H1 (cell line): ENCODE results near the gene DNAJB11. TPM values are rescaled to one million over a fixed set of nuclear protein-coding genes. Genes with fewer than 3 reads are reported as not detected.

Experiments
- CTCF ChIA-PET: fragments of 300-600 bp; sonication (Branson Sonifier 250); formaldehyde crosslinking; loops from one replicate; lab custom pipeline; 2021; ENCODE audit not compliant: partially characterized antibody; lab: Charles Lee
- POLR2A ChIA-PET: fragments of 300-600 bp; sonication (Branson Sonifier 250); formaldehyde crosslinking; loops from one replicate; lab custom pipeline; 2021; ENCODE audit warnings: inconsistent platforms; ENCODE audit not compliant: partially characterized antibody; lab: Charles Lee
- DNase-seq, 2 experiments: peaks; one replicate each; pipeline versions ENCODE4 v3.0.0 to v3.0.0-alpha.2; 2010 to 2022; ENCODE audit warnings: low spot score in 2 of 2, low read depth in 1 of 2, mixed read lengths in 1 of 2
- FAIRE-seq: peaks from 2 replicates; lab custom pipeline; 2011; peaks lifted over from hg19 to GRCh38; lab: Jason Lieb, UNC
- H2AFZ ChIP-seq: 2 replicates; pipeline ENCODE4 v1.8.1; 2012; ENCODE audit warnings: low read length, inconsistent platforms
- H2AK5ac ChIP-seq: 2 replicates; pipeline ENCODE4 v1.6.1; 2013; ENCODE audit warnings: low read depth, low read length
- H2BK120ac ChIP-seq: replicated peaks from 2 replicates; pipeline ENCODE3; 2013; ENCODE audit warnings: low read depth, low read length, inconsistent platforms
- H2BK12ac ChIP-seq: 2 replicates; pipeline ENCODE4 v1.6.1; 2013; ENCODE audit warnings: low read depth, low read length
- H2BK15ac ChIP-seq: 2 replicates; pipeline ENCODE4 v1.6.1; 2013; ENCODE audit warnings: low read length
- H2BK20ac ChIP-seq: 2 replicates; pipeline ENCODE4 v1.6.1; 2013; ENCODE audit warnings: low read length
- H2BK5ac ChIP-seq: 2 replicates; pipeline ENCODE4 v1.6.1; 2013; ENCODE audit warnings: low read depth, low read length
- H3K14ac ChIP-seq: 2 replicates; pipeline ENCODE4 v1.6.1; 2013; ENCODE audit warnings: inconsistent platforms; ENCODE audit not compliant: insufficient read length
- H3K18ac ChIP-seq: 2 replicates; pipeline ENCODE4 v1.6.1; 2013; ENCODE audit warnings: low read length; ENCODE audit errors: extremely low read depth
- H3K23ac ChIP-seq: 2 replicates; pipeline ENCODE4 v1.6.1; 2013; ENCODE audit warnings: inconsistent platforms; ENCODE audit not compliant: insufficient read length
- H3K23me2 ChIP-seq: 2 replicates; pipeline ENCODE4 v1.6.1; 2013; ENCODE audit warnings: low read depth, low read length
- H3K27ac ChIP-seq: 2 replicates; pipeline ENCODE4 v1.6.1; 2011; ENCODE audit warnings: low read depth, low read length, inconsistent platforms
- H3K27me3 ChIP-seq, 4 experiments: replicated peaks in 1 of 4; 1 replicate in 1 of 4; 2 replicates in 3 of 4; pipeline versions ENCODE4 v1.6.1 to v1.8.1; 2011 to 2013; ENCODE audit warnings: low read length in 3 of 4, mild to moderate bottlenecking in 3 of 4, inconsistent platforms in 2 of 4, mixed read lengths in 2 of 4, moderate library complexity in 1 of 4; ENCODE audit not compliant: control insufficient read depth in 3 of 4, insufficient read depth in 3 of 4; ENCODE audit errors: extremely low read depth in 1 of 4
- H3K36me3 ChIP-seq, 4 experiments: 2 replicates each; pipeline versions ENCODE4 v1.6.1 to v1.8.1; 2011 to 2013; ENCODE audit warnings: mild to moderate bottlenecking in 4 of 4, low read length in 3 of 4, moderate library complexity in 2 of 4, control low read depth in 1 of 4, inconsistent platforms in 1 of 4; ENCODE audit not compliant: insufficient read depth in 4 of 4, control insufficient read depth in 2 of 4
- H3K4ac ChIP-seq: replicated peaks from 2 replicates; pipeline ENCODE3; 2013; ENCODE audit warnings: low read length, low read depth, mixed read lengths, inconsistent platforms; ENCODE audit not compliant: insufficient read length
- H3K4me1 ChIP-seq, 4 experiments: replicated peaks in 1 of 4; 1 replicate in 1 of 4; 2 replicates in 3 of 4; pipeline versions ENCODE4 v1.6.1 to v1.8.1; 2011 to 2013; ENCODE audit warnings: low read length in 3 of 4, inconsistent platforms in 2 of 4, mixed read lengths in 1 of 4; ENCODE audit not compliant: insufficient read depth in 4 of 4, control insufficient read depth in 3 of 4
- H3K4me2 ChIP-seq, 2 experiments: 2 replicates each; pipeline versions ENCODE4 v1.6.1 to v1.8.1; 2011 to 2013; ENCODE audit warnings: low read depth in 2 of 2, low read length in 2 of 2, control low read depth in 1 of 2, inconsistent platforms in 1 of 2, mild to moderate bottlenecking in 1 of 2; ENCODE audit not compliant: insufficient read depth in 1 of 2
- H3K4me3 ChIP-seq, 4 experiments: fragments of 200-600, 300-600 bp in 1 of 4; sonication (generic), shearing (Covaris generic), sonication (Bioruptor Twin) in 1 of 4; 2 replicates each; pipeline versions ENCODE4 v1.5.1 to v1.8.1; 2011 to 2016; ENCODE audit warnings: low read length in 4 of 4, low read depth in 3 of 4, control low read depth in 2 of 4, inconsistent platforms in 2 of 4, mild to moderate bottlenecking in 2 of 4, mixed read lengths in 1 of 4, moderate library complexity in 1 of 4; ENCODE audit not compliant: insufficient read depth in 2 of 4; ENCODE audit errors: extremely low read depth in 1 of 4
- H3K56ac ChIP-seq: replicated peaks from 2 replicates; pipeline ENCODE3; 2013; ENCODE audit warnings: low read depth, mild to moderate bottlenecking, mixed read lengths, low read length, inconsistent platforms; ENCODE audit not compliant: insufficient read length
- H3K79me1 ChIP-seq: 2 replicates; pipeline ENCODE4 v1.6.1; 2013; ENCODE audit warnings: low read depth, low read length, control low read depth
- H3K79me2 ChIP-seq, 2 experiments: 2 replicates each; pipeline versions ENCODE4 v1.6.1 to v1.8.1; 2012 to 2013; ENCODE audit warnings: low read length in 2 of 2, mild to moderate bottlenecking in 2 of 2, inconsistent platforms in 1 of 2; ENCODE audit not compliant: insufficient read depth in 2 of 2, control insufficient read depth in 1 of 2
- H3K9ac ChIP-seq, 4 experiments: replicated peaks in 1 of 4; 1 replicate in 1 of 4; 2 replicates in 3 of 4; pipeline versions ENCODE4 v1.6.1 to v1.8.1; 2011 to 2013; ENCODE audit warnings: low read depth in 3 of 4, low read length in 3 of 4, control low read depth in 2 of 4, mild to moderate bottlenecking in 2 of 4, moderate library complexity in 2 of 4, inconsistent platforms in 1 of 4; ENCODE audit errors: extremely low read depth in 1 of 4
- H3K9me3 ChIP-seq, 2 experiments: 2 replicates each; pipeline versions ENCODE4 v1.6.1 to v1.8.1; 2012 to 2013; ENCODE audit warnings: mild to moderate bottlenecking in 2 of 2, moderate library complexity in 2 of 2, control low read depth in 1 of 2, inconsistent platforms in 1 of 2, low read depth in 1 of 2, low read length in 1 of 2, mixed read lengths in 1 of 2; ENCODE audit not compliant: insufficient read depth in 2 of 2
- H4K20me1 ChIP-seq, 2 experiments: replicated peaks in 1 of 2; 2 replicates each; pipeline versions ENCODE3 to v1.8.1; 2011 to 2013; ENCODE audit warnings: inconsistent platforms in 2 of 2, low read length in 2 of 2, mild to moderate bottlenecking in 1 of 2; ENCODE audit not compliant: insufficient read depth in 2 of 2, control insufficient read depth in 1 of 2
- H4K5ac ChIP-seq: 2 replicates; pipeline ENCODE4 v1.6.1; 2013; ENCODE audit warnings: low read length, low read depth, mixed read lengths, inconsistent platforms; ENCODE audit not compliant: insufficient read length
- H4K8ac ChIP-seq: 2 replicates; pipeline ENCODE4 v1.8.0; 2013; ENCODE audit warnings: mild to moderate bottlenecking, moderate library complexity, low read length, inconsistent platforms; ENCODE audit not compliant: insufficient read depth; ENCODE audit errors: extremely low read depth
- H4K91ac ChIP-seq: replicated peaks from 2 replicates; pipeline ENCODE3; 2013; ENCODE audit warnings: low read length, mixed read lengths, inconsistent platforms; ENCODE audit not compliant: insufficient read length
- CBX8 ChIP-seq: fragments of 300-800, 300-1000 bp; sonication (generic); IDR thresholded peaks from 2 replicates; pipeline ENCODE4 v1.7.1; 2016; ENCODE audit warnings: low read depth, low read length, borderline replicate concordance
- CHD1 ChIP-seq: IDR thresholded peaks from 2 replicates; pipeline ENCODE4 v1.6.1; 2012; ENCODE audit warnings: low read depth, low read length, improper control_type of control experiment
- CTBP2 ChIP-seq: IDR thresholded peaks from 2 replicates; pipeline ENCODE4 v1.7.0; 2011; ENCODE audit warnings: borderline replicate concordance, mild to moderate bottlenecking, moderate library complexity, mixed read lengths, low read length; ENCODE audit not compliant: insufficient read depth, insufficient read length
- EZH2 ChIP-seq: fragments of 200-600 bp; sonication (generic); IDR thresholded peaks from 2 replicates; pipeline ENCODE4 v1.7.1; 2012; ENCODE audit warnings: low read depth, mild to moderate bottlenecking, moderate library complexity, low read length, inconsistent platforms; ENCODE audit not compliant: severe bottlenecking
- FOSL1 ChIP-seq: IDR thresholded peaks from 2 replicates; pipeline ENCODE4 v1.6.1; 2011; ENCODE audit warnings: mild to moderate bottlenecking, low read depth, low read length, moderate library complexity; ENCODE audit not compliant: insufficient read depth
- KDM4A ChIP-seq: IDR thresholded peaks from one replicate; pipeline ENCODE4 v1.7.1; 2012; ENCODE audit warnings: low read depth, mild to moderate bottlenecking, moderate library complexity, low read length, inconsistent platforms; ENCODE audit not compliant: severe bottlenecking
- RFX5 ChIP-seq: IDR thresholded peaks from 2 replicates; pipeline ENCODE4 v1.6.1; 2011; ENCODE audit warnings: low read depth, low read length, improper control_type of control experiment, borderline replicate concordance
- SIX5 ChIP-seq: IDR thresholded peaks from 2 replicates; pipeline ENCODE4 v1.6.1; 2011; ENCODE audit warnings: mild to moderate bottlenecking, low read depth, low read length
- SP2 ChIP-seq: IDR thresholded peaks from 2 replicates; pipeline ENCODE4 v1.6.1; 2012; ENCODE audit warnings: mild to moderate bottlenecking, low read length, inconsistent platforms
- SUZ12 ChIP-seq: fragments of 200-600 bp; sonication (generic); IDR thresholded peaks from 2 replicates; pipeline ENCODE4 v1.6.1; 2012; ENCODE audit warnings: mild to moderate bottlenecking, inconsistent platforms, low read length, moderate library complexity, mixed read lengths
- TAF7 ChIP-seq: optimal IDR thresholded peaks from 2 replicates; pipeline ENCODE3; 2011; ENCODE audit warnings: low read depth, mild to moderate bottlenecking, inconsistent platforms, low read length, moderate library complexity, borderline replicate concordance
- YY1 ChIP-seq: IDR thresholded peaks from 2 replicates; pipeline ENCODE4 v1.6.1; 2011; ENCODE audit warnings: low read depth, mild to moderate bottlenecking, low read length
- WGBS, 2 experiments: shearing (Covaris generic) in 1 of 2; methylation state at CpG; one replicate each; pipeline versions ENCODE4 v1.1.6 to v1.1.7; 2013 to 2015; ENCODE audit warnings: low lambda C conversion rate in 2 of 2, mixed read lengths in 2 of 2, inconsistent platforms in 1 of 2, low coverage in 1 of 2, missing lambda C conversion rate in 1 of 2; ENCODE audit not compliant: insufficient replicate concordance in 2 of 2, insufficient coverage in 1 of 2, insufficient read length in 1 of 2; ENCODE audit errors: extremely low coverage in 1 of 2, missing lambda C conversion rate in 1 of 2; 5-methylcytosine and 5-hydroxymethylcytosine counted together
- polyA plus RNA-seq, 7 experiments: library from polyadenylated mRNA; depleted of rRNA in 3 of 7; stranded (reverse) in 5 of 7; unstranded in 2 of 7; fragments of >200 nt in 5 of 7; fragments of 200-250 nt in 2 of 7; gene quantifications; 1 replicate in 5 of 7; 2 replicates in 1 of 7; 4 replicates in 1 of 7; pipeline versions ENCODE4 v1.2.1 to v1.2.3, GENCODE V29; 2011 to 2013; ENCODE audit warnings: missing spikeins in 2 of 7, mixed read lengths in 2 of 7
- total RNA-seq: library from RNA; stranded (reverse); fragmentation: NEBNext Ultra II Directional; extraction: Animal tissue kit (Norgen Biotek cat#: 25700); gene quantifications from 2 replicates; pipeline ENCODE4 v1.2.1, GENCODE V29; 2021
- TF ChIP-seq, protein P1 (sequence below): IDR thresholded peaks from 2 replicates; pipeline ENCODE4 v1.6.1; 2012; ENCODE audit warnings: inconsistent platforms

DNAJB11 gene
- total and polyA plus RNA-seq, 2 of the 8 experiments (the other 6 are each of a cell fraction or from before 2014, with no cell fraction given): 14.6 to 63.9 TPM

DNA sequence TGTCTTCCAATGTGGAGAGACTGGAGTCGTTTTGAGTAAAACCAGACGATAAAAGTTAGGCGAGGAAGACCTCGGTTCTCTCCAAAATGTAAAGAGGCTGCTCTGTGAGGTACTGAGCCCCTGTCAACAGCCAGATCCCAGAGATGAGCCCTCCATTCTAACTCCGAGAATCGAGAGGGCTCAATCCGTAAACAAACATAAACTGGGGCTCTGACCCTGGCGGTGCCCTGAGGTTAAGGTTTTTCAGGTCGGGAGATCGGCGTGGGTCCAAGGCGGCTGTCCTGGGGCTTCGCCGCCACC, 3.8 kb upstream of the DNAJB11 start:
- H3K9ac ChIP-seq: peak overlapping the region; percentile 75 to 87 (median 82)
- peak overlapping the region; percentile 73; the same call in 1 of the 2 replicates for H4K8ac ChIP-seq
- H3K27me3 ChIP-seq: no peaks in the 10 kb centered on the region
- H3K18ac ChIP-seq: peak overlapping the region; percentile 62
- no peak overlapping the region for H2BK20ac ChIP-seq
- H3K56ac ChIP-seq: peak overlapping the region; percentile 63
- no peak overlapping the region for H2BK120ac ChIP-seq
- peak overlapping the region; percentile 94 for H4K5ac ChIP-seq
- no peak overlapping the region for H3K4ac ChIP-seq
- H4K20me1 ChIP-seq: peaks cover 0 to 4% of the 10 kb centered on the region in 2 experiments
- H2BK5ac ChIP-seq: peak overlapping the region; percentile 62; the same call in 1 of the 2 replicates
- POLR2A ChIA-PET: interaction anchor here (0.8 to 9.0 kb wide), 4 partner anchors 10 to 217 kb away, joined by 3 to 96 read pairs (median 4); partner anchors contain the start of gene EIF4A2
- H3K79me2 ChIP-seq: peaks cover 0 to 17% of the 10 kb centered on the region in 2 experiments; a peak in 3 of 4 replicates
- CTCF ChIA-PET: interaction anchor here (0.6 to 1.6 kb wide), 2 partner anchors 26 to 369 kb away, joined by 3 to 6 read pairs; no protein-coding TSS in a partner anchor
- TF ChIP-seq YY1 (no peak), CHD1 (no peak), SUZ12 (no peak), EZH2 (no peak), TAF7 (no peak), RFX5 (no peak), FOSL1 (no peak), KDM4A (no peak), SP2 (no peak), CTBP2 (no peak), SIX5 (no peak), CBX8 (no peak)
- TF ChIP-seq, protein P1, sequence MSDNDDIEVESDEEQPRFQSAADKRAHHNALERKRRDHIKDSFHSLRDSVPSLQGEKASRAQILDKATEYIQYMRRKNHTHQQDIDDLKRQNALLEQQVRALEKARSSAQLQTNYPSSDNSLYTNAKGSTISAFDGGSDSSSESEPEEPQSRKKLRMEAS: no peak
- H3K36me3 ChIP-seq: no peaks in the 10 kb centered on the region; a peak in 1 of 8 replicates
- WGBS, 2 experiments: 3% methylated on average over 14 of the region's 14 CpGs; no CpG with 5 or more reads in 1 of the 2 experiments
- peak overlapping the region; percentile 74 for H3K27ac ChIP-seq
- H2BK15ac ChIP-seq: no peak overlapping the region
- DNase-seq (no peak), FAIRE-seq (no peak)
- H2AFZ ChIP-seq: peak overlapping the region; percentile 93
- H3K4me2 ChIP-seq: peak overlapping the region; percentile 84 to 87
- H3K14ac ChIP-seq: no peak overlapping the region
- H3K23me2 ChIP-seq: peaks cover 16% of the 10 kb centered on the region
- H3K23ac ChIP-seq: no peak overlapping the region
- peaks cover 3% of the 10 kb centered on the region for H3K79me1 ChIP-seq
- H4K91ac ChIP-seq: no peak overlapping the region
- no peaks in the 10 kb centered on the region for H3K9me3 ChIP-seq
- peaks cover 0 to 11% (median 4%) of the 10 kb centered on the region in 4 experiments; a peak in 6 of 7 replicates for H3K4me1 ChIP-seq
- H2AK5ac ChIP-seq: no peak overlapping the region
- H2BK12ac ChIP-seq: no peak overlapping the region
- H3K4me3 ChIP-seq: peak overlapping the region; percentile 89 to 97 (median 90)
